ENCODE data around the gene BICD1.
"Not testable (repeated sequence)": the region's sequence is repeated elsewhere in the genome, so short reads cannot be mapped to it uniquely, and the experiment has no call there.

BICD1 gene

DNA sequence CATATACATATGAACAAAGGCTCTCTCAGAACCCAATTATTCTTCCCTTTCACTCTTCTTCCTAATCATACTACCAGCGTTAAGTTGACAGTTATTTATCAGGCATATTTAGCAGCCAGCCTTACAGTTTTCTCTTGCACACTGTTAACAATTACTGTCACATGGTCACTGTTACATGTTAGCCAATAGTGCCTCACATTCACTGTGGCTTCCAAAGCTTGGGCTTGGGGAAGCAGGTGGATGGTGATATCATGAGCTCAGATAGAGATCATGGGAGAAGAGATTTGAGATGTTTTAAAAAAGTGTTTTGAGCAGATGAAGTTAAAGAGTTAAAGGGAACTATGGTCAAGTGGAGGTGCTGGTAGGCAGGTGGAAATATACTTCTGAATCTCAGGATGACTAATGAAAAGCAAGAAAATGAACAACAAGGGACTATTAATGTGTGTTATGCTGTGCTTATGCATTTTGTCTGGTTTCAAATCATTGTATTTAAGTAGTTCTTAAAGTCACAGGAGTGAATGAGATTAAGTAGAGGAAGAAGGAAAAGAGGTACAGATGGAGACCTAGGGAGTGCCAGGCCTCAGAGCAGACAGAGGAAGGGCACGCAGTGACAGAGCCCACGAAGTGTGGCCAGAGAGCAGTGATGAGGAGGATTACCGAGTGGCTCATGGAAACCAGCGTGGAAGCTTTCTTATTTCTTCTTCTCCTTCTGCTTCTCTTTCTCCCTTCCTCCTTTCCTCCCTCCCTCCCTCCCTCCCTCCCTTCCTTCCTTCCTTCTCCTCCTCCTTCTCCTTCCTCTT, 39.6 kb downstream of the BICD1 start:
- DNase-seq: no peak

DNA sequence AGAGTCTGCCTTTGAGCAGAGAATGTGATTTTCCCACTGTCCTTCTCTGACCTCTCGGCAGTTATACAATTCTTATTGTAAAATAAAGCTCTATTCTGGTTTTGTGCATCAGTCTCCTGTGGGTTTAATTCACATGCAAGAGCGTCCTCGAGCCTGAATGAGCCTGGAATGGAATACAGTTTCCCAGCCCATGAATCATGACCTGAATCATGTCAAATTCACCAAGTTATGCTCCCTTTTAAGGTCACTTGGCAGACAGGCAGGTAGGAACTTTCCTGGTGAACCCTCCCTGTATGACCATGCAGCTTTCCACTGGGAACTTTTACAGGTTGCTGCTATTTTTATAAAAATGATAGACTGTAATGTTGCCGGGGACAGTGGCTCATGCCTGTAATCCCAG, 41.7 kb downstream of the BICD1 start:
- no peak for DNase-seq

DNA sequence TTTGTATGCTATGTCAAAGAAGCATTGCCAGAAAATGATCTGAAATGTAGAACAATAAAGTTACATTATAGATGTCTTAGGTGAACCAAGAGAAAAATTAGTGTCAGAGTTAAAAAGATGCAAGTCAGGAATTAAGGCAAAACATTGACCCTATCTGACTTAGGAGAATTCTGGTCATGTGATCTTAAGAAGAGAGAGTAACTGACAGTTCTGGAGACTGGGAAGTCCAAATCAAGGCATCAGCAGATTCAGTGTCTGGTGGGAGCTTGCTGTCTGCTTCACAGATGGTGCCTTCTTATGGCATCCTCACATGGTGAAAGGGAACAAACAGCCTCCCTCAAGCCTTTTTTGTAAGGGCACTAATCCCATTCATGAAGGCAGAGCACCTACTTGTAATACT, 42.8 kb downstream of the BICD1 start:
- no peak for DNase-seq

DNA sequence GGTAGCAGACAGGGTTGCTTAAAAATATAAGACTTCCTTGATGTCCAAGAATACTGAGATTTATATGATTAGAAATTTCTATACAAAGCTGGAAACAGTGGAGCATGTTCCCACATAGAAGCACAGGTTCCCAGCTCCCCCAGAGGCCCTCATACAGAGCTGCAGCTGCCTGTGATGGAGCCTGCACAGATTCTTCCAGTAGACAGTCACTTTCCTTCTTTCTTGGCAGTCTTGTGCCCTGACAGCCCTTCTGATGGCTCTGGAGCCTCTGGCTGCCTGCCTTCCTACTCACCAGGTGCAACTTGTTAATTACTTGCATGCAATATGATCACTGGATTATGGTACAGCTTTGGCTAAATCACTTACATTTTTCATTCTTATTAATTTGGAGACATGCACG, 44.4 kb downstream of the BICD1 start:
- no peak for DNase-seq

DNA sequence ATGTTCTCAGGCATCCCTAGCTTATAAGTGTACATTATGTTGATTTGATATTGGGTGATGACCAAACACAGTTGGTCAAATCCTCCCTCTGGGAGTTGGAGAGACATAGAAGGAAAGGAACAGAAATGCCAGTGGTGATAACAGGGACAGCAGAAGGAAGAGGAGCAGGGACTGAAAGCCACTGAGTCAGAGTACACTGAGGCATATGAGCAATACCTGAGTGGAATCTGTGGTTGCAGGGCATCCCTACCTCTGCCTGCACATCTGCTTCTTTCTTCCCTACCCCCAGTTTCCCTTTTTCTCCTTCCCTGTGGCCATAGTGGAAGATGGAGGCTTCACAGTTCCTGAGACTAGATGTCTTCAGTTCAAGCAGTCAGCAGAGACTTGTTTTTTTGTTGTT, 44.9 kb downstream of the BICD1 start:
- DNase-seq: no peak

DNA sequence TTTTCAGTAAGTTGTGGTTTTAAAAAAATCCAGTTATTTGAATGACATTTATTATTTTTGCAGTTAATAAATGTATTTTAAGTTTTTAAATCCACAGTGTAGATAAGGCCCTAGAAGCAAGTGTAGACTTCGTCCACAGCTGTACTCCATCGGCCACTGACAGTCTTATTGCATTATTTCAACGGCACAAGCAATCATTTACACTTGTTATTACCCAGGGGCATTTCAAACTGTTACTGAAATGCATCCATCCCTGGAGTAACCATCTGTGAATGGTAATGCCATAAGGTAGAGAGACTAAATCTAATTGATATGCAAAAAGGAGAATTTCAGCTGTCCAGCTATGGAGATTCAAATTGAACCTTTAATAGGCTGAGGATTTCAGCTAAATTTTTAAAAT, 48.4 kb downstream of the BICD1 start:
- DNase-seq: no peak

DNA sequence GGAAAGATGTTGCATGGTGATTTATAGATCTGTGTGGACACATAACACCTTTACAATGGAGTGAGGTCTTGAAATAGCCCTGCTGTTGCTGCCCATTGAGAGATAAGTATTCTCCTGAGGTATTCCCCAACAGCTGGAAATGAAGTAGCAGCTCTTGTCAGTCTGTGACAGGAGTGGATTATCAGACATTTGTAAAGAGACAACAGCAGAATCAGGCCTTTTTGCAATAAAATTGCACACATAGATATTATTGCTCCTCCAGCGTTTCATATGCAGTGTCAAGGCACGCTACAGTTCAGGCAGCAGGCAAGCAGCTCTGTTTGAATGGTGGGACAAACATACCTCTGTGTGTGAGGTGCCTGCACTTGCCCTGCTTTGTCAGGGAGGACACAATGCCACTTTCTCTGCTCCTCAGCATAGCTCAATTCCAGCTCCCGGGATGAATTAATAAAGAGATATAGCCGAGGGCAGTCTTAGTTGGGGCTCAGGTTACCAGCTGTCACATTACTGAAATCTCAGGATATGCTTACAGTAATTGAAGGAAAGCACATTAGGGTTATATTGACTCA, 49.4 kb downstream of the BICD1 start:
- DNase-seq: no peak

DNA sequence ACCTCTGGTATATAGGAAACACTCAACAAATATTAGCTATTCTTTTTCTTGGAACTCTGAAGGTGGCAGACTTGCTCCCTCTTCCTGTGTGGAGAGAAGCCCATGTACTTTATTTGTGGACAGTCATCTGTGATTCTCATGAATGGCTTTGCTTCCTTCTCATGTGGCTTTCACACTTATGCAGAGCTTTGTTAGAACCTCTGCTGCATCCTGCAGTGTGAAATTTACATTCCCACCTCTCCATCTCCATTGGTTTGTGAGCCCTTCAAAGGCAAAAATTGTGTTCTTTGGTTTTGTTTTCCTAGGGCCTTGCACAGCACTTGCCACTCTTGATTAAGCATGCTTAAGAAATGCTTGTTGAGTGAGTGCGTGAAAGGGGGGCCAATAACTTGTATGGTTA, 51.9 kb downstream of the BICD1 start:
- DNase-seq: no peak

DNA sequence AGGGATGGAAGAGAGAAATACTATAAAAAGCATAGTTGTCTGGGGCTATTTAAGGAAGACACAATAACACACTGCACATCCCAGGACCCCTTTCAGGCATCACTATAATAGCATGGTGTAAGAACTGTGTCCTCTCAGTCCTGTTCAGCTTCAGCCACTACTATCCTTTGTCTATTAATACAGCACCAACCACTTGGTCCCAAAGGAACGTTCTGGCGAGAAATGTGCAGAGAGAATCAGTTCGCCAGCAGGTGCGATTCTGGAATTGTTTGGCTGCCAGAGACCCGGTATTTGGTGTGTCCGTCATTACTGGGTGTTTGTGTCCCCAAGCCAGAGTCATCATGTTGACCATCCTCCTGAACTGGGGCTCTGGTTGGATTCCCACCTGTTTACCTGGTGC, 52.7 kb downstream of the BICD1 start:
- no peak for DNase-seq

DNA sequence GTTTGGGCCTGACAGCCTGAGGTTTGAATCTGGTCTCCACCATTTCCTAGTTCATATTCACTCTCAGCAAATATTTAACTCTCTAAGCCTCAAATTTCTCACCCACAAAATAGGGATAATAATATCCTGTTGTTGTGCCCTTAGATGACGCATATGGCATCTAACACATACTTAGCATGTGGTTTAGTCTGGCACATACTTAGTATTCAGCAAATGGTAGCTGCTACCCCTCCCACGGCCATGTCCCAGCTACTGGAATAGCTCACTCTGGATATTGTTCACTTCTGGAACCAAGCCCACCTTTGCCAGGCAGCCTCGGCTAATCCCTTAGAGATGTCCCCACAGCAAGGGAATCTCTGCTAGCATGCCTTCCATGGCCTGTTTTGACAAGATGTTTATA, 53.3 kb downstream of the BICD1 start:
- no peak for DNase-seq

DNA sequence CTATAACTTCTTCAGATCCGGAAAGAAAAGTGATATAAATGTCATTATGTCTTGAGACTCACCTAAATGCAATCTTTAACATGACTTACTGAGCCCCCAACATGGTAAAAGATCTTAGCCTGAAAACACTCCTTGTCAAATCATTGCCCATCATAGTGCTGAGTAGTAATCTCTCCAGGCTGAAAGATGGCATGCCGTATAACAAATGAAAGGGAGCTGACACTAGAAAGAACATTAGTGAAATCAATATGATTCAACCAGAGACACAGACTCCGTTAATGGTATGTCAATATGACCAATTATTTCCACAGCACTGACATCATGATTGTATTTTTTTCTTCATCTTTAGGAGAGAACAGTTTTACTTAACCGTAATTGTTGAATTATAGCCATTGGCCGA, 54.4 kb downstream of the BICD1 start:
- DNase-seq: no peak

DNA sequence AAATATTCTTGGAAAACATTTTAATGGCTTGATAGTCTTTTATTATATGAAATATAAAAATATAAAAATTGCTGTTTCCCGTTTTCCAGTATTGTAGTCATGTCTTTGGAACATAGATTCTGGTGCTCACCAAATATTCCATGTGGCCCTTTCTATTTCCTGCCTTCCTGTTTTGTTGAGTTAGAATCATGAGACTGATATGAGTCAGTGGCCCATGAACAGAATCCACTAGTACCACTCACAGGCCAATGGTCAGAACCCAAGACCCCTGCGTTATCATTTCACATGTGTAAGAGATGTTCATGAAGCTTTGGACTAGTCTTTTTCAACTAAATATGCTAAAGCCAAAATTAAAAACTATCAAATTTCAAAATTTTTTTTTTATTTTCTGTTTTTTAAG, 56.9 kb downstream of the BICD1 start:
- DNase-seq: no peak

DNA sequence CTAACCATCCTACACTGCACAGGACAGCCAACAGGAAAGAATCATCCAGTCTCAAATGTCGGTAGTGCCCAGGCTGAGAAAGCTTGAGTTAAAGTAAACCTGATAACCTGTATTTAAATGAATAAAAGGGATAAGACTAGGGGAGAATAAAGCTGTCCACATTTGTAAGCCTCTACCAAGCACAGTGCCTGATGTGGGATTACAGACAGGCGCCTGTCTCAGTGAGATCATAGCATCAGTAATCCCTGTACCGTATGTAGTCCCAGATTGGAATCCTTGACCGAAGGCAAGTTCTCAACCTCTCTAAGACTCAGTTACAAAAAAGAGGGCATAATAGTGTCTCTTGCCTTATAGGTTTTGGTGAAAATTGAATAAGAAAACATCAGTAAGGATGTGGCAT, 59.9 kb downstream of the BICD1 start:
- DNase-seq: no peak

DNA sequence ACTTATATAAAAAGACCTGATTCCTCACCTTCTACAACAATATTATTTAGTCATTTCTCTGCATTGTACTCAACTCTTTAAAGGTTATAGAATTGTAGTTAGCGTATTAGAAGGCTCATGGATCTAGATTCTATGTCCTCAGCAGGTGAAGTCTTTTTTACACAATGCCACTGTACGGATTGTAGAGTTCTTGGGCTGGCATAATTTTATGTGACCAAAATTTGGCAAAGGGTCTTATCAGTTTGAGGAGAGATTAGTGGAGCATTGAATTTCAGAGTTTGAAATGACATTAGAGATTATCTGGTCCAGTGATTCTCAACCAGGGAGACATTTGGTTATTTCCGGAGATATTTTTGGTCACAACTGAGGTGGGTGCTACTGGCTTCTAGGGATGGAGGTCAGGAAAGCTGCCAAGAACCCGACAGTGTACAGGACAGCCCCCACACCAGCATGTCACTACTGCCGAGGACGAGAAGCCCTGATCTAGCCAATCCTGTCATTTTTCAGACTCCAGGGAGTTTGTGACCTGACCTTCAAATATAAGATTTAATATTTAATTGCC, 63.9 kb downstream of the BICD1 start:
- no peak for DNase-seq

DNA sequence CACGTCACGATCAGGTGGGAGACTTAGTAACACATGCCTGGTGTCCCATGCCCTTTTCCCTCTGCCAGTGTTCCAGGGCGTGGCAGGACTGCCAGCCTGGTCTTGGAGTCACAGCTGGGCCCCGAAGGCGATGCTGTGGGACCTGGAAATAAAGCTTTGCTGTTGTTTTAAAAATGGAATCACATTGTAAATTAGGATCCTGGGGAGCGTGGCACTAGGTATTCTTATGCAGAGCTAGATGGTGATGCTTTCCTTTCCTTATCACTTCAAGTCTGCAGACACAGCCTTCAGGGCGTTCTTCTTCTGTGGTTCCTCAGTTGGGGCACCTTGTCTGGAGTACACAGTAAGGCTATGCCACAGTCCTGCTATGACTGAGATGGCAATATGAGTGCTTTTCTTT, 64.6 kb downstream of the BICD1 start:
- DNase-seq: no peak

DNA sequence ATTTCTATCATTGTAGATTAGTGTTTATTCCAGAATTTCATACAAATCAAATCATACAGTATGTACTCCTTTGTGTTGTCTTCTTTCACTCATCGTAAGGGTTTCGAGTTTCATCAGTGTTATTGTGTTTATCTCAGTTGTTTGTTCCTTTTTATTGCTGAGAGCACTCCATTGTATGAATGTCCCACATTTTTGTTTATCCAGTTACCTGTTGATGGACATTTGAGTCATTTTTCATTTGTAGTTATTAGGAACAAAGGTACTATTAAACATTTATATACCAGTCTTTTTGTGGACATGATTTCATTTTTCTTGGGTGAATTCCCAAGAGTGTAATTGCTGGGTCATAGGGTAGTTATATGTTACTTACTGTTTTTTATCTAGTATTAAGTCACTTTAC, 70.0 kb downstream of the BICD1 start:
- no peak for DNase-seq

DNA sequence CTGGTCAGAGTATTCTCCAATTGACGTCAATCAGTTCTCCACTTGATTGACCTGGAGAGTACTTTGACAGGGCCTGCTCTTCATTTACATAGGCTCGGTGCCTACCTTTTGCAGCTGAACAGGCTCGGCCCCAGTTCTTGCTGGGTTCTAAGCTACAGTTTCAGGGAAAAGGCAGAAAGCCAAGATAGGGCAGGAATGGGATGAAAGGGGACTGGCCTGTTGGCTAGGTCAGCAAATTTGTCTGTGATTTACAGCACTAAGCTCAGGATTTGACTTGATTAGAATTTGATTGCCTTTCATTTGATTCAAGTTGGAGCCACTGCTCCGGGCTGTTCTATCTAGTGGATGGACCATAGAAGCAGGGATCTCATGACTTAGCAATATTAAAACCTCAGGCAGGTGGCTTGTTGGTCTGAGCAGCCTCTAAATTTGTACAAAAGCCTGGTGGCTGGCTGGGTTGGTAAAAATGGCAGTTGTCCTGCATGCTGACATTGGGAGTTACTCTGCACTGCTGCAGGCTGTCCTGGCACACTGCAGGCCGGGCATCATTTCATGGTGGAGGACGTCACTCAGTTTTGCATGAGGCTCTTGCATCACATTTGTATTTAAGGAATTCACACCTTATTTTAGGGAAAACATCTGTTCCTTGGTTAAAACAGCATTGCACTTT, 71.8 kb downstream of the BICD1 start:
- no peak for DNase-seq

DNA sequence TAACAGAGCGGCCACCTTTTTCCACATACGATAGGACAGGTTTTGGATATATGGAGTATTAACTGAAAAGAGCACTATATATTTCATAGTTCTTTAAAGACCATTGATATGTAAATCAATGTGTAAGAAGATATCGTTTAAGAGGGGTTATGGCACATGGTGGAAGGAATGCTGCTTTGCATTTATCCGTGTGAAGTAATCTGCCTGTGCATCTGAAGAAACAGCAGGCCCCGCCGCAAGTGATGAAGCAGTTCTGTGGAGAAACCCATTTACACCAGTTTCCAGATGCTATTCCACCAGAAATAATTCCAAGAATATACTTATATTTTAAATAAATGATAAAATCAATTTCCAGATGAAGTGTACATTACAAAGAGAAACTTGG, 72.4 kb downstream of the BICD1 start:
- DNase-seq: no peak

DNA sequence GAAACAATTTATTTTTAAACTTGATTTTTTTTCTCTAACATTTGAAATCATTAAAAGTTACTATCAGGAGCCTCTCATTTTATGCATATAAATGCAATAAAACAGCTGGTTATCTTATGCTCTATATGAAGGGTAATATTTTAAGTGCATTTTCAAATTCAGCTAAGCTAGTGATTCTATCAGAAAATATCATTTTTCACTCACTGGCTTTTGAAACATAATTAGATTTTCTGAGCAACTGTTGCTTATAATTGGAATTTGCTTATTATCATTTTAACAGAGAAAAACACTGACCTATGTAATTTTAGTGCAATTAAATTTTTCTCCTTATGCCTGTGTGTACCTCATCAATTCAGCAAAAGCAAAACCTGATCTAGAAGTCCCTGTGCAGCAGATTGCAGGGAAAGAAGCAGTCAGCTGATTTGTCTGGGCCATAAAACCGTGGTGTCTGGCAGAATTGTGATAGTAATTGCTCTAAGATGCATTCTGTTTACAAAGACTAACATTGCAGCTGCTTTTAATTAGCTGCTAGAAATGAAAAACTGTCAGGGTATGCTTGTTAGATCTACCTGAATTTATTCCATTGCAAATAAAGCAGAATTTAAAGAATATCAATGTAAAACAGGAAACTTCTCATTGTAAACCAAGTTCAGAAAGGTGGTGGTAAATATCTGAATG, 75.0 kb downstream of the BICD1 start:
- no peak for DNase-seq

DNA sequence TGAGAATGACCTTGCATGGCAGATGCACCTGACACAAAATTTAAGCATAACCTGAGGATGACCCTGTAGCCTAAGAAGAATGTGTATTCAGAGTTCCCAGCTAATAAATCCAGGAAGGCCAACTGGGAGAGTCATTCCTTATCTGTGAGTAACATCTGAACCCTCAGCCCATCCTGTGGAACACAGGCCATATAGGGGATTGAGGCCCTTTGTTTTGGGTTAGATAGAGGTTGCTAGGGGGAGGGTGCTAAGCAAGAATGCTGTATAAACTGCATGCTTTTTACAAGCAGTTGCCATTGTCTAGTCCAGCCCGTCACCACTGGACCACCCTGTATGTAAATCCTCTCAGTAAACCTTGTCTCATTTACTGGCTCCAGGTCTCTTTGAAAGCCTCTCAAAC, 77.0 kb downstream of the BICD1 start:
- DNase-seq: no peak

DNA sequence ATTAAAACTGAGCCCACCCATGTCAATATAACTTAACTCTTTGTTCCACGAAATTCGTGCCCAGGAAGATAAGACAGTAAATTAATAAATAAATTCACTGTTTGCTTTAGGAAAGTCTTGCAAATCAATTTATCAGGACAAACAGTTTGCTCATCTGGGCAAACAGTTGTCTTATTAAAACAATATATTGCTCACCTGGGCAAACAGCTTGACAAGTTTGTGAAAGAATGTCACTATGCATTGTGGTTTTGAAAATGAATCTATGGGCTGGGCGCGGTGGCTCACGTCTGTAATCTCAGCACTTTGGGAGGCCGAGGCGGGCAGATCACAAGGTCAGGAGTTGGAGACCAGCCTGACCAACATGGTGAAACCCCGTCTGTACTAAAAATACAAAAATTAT, 80.5 kb downstream of the BICD1 start:
- not testable (repeated sequence) for DNase-seq

DNA sequence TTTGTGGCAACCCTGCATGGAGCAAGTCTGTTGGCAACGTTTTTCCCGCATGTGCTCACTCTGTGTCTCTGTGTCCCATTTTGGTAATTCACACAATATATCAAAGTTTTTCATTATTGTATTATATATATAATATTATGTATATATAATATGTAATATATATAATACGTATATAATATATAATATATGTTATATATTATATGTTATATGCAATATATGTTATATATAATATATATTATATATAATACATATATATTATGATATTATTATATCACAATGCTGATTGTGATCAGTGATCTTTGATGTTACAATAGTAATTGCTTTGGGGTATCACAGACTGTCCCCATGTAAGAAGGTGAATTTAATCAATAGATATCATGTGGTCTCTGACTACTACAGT, 84.8 kb downstream of the BICD1 start:
- DNase-seq: no peak
